Vagina (tissue), 2 donors: ENCODE measurements around the gene RLN3. TPM values are rescaled to one million over a fixed set of nuclear protein-coding genes. Genes with fewer than 3 reads are reported as not detected.

ENCODE experiments used
- DNase-seq, 2 donors: peaks; one replicate each; pipeline ENCODE4 v3.0.0-alpha.2; 2017; ENCODE audit errors: extremely low spot score in 2 of 2
- H3K27ac ChIP-seq: fragments of 200-600 bp; sonication (generic); one replicate; pipeline ENCODE4 v1.5.1; 2019
- H3K27me3 ChIP-seq: fragments of 200-600 bp; sonication (generic); one replicate; pipeline ENCODE4 v1.5.1; 2019
- H3K36me3 ChIP-seq, 2 donors: fragments of 200-600 bp; sonication (generic); one replicate each; pipeline ENCODE4 v1.5.1; 2017 to 2019
- H3K4me1 ChIP-seq: fragments of 200-600 bp; sonication (generic); one replicate; pipeline ENCODE4 v1.5.1; 2019
- H3K4me3 ChIP-seq, 2 donors: fragments of 200-600 bp; sonication (generic); 1 replicate in 1 of 2; 2 replicates in 1 of 2; pipeline ENCODE4 v1.5.1; 2016 to 2019
- H3K9me3 ChIP-seq: fragments of 200-600 bp; sonication (generic); one replicate; pipeline ENCODE4 v1.5.1; 2019
- CTCF ChIP-seq, 3 experiments: fragments of 450-650 bp in 2 of 3; fragments of 200-600 bp in 1 of 3; sonication (generic) in 1 of 3; IDR thresholded peaks; one replicate each; pipeline ENCODE4 v1.5.1; 2017 to 2019; ENCODE audit warnings: antibody characterized with exemption in 3 of 3, mild to moderate bottlenecking in 2 of 3, moderate library complexity in 2 of 3
- POLR2A ChIP-seq, 2 donors: fragments of 450-650 bp; IDR thresholded peaks; one replicate each; pipeline ENCODE4 v1.6.1; 2017; ENCODE audit warnings: antibody characterized with exemption in 2 of 2, mild to moderate bottlenecking in 2 of 2, moderate library complexity in 2 of 2
- POLR2AphosphoS5 ChIP-seq, 2 donors: sonication (generic); formaldehyde crosslinking; IDR thresholded peaks; one replicate each; pipeline ENCODE4 v1.9.0; 2017; ENCODE audit warnings: antibody characterized with exemption in 2 of 2, mild to moderate bottlenecking in 2 of 2, low read depth in 1 of 2; ENCODE audit not compliant: insufficient read depth in 1 of 2
- intact Hi-C: fragments of 100-400 bp; cut with DNase I; formaldehyde crosslinking; loops from one replicate; pipeline ENCODE4 v1.15.1; 2023
- total RNA-seq: library from RNA; depleted of rRNA; stranded (reverse); fragments of >200 nt; gene quantifications from one replicate; pipeline ENCODE4 v1.2.3, GENCODE V29; 2016

RLN3 gene
- total RNA-seq, result not detected

- Histone ChIP-seq H3K4me3 (no peak within 1 kb of the TSS), H3K36me3 (no peaks in the 10 kb centered on the region), H3K27me3 (no peaks in the 10 kb centered on the region), H3K27ac (no peak within 1 kb of the TSS), H3K4me1 (peaks cover 15% of the 10 kb centered on the region), H3K9me3 (no peaks in the 10 kb centered on the region)
- DNase-seq, result no peak
- no peak for TF ChIP-seq POLR2AphosphoS5 (IDR thresholded peaks at IDR 0.05; ENCODE audit: insufficient read depth in 1 of 2, low read depth in 1 of 2)
- no peak for TF ChIP-seq POLR2A (IDR thresholded peaks at IDR 0.05)
- TF ChIP-seq CTCF (IDR thresholded peaks at IDR 0.05), result no peak
- intact Hi-C loops, result no loop called here
Measured at GRCh38 chr19:14027856-14028450, at the start of gene RLN3. Gene RLN3, plus strand, starts transcription at chr19:14028148. Its CDS starts 57 bp downstream, at chr19:14028205.

- peaks cover 18% of the 10 kb centered on the region for H3K4me1 ChIP-seq
- no peaks in the 10 kb centered on the region for H3K27me3 ChIP-seq
- H3K27ac ChIP-seq, result peak overlapping the region; percentile 80
- TF ChIP-seq POLR2AphosphoS5 (IDR thresholded peaks at IDR 0.05; ENCODE audit: insufficient read depth in 1 of 2, low read depth in 1 of 2) (peak; percentile 15 to 61), POLR2A (IDR thresholded peaks at IDR 0.05) (no peak)
- intact Hi-C loops, result no loop called here
- no peak for DNase-seq
- no peaks in the 10 kb centered on the region for H3K9me3 ChIP-seq
- H3K4me3 ChIP-seq, result peak overlapping the region; percentile 52 to 58
- peaks cover 0 to 7% of the 10 kb centered on the region in 2 donors for H3K36me3 ChIP-seq
Measured at GRCh38 chr19:13978351-13979243, 49.4 kb upstream of the RLN3 start.

GRCh38 chr19:13979244-13979615 lies 48.7 kb upstream of the RLN3 start:
- H3K4me1 ChIP-seq, result peaks cover 18% of the 10 kb centered on the region
- DNase-seq, result no peak
- H3K36me3 ChIP-seq, result peaks cover 0 to 7% of the 10 kb centered on the region in 2 donors
- H3K4me3 ChIP-seq, result peak overlapping the region; percentile 52 to 58
- no peak for TF ChIP-seq POLR2AphosphoS5 (IDR thresholded peaks at IDR 0.05; ENCODE audit: insufficient read depth in 1 of 2, low read depth in 1 of 2)
- TF ChIP-seq CTCF (IDR thresholded peaks at IDR 0.05), result no peak
- no peak for TF ChIP-seq POLR2A (IDR thresholded peaks at IDR 0.05)
- intact Hi-C loops, result no loop called here
- peak overlapping the region; percentile 80 for H3K27ac ChIP-seq
- H3K9me3 ChIP-seq, result no peaks in the 10 kb centered on the region
- H3K27me3 ChIP-seq, result no peaks in the 10 kb centered on the region

GRCh38 chr19:13979686-13980085 lies 48.3 kb upstream of the RLN3 start:
- no peaks in the 10 kb centered on the region for H3K27me3 ChIP-seq
- TF ChIP-seq POLR2AphosphoS5 (IDR thresholded peaks at IDR 0.05; ENCODE audit: insufficient read depth in 1 of 2, low read depth in 1 of 2) (no peak), POLR2A (IDR thresholded peaks at IDR 0.05) (no peak), CTCF (IDR thresholded peaks at IDR 0.05) (no peak)
- peak overlapping the region in 1 of 2 donors; percentile 58 for H3K4me3 ChIP-seq
- peaks cover 0 to 7% of the 10 kb centered on the region in 2 donors for H3K36me3 ChIP-seq
- H3K4me1 ChIP-seq, result peaks cover 18% of the 10 kb centered on the region
- H3K27ac ChIP-seq, result no peak overlapping the region
- no peaks in the 10 kb centered on the region for H3K9me3 ChIP-seq
- intact Hi-C loops, result no loop called here
- no peak for DNase-seq

- intact Hi-C loops, result no loop called here
- no peak for TF ChIP-seq POLR2A (IDR thresholded peaks at IDR 0.05)
- no peak for TF ChIP-seq CTCF (IDR thresholded peaks at IDR 0.05)
- TF ChIP-seq POLR2AphosphoS5 (IDR thresholded peaks at IDR 0.05; ENCODE audit: insufficient read depth in 1 of 2, low read depth in 1 of 2), result no peak
- Histone ChIP-seq H3K27me3 (no peaks in the 10 kb centered on the region), H3K27ac (no peak overlapping the region), H3K4me3 (no peak overlapping the region), H3K36me3 (peaks cover 0 to 7% of the 10 kb centered on the region in 2 donors), H3K4me1 (peaks cover 18% of the 10 kb centered on the region), H3K9me3 (no peaks in the 10 kb centered on the region)
- DNase-seq, result no peak
Measured at GRCh38 chr19:13980340-13980739, 47.6 kb upstream of the RLN3 start.
